IPS-20b (cell line): ENCODE data around the gene ADGRD1.
"Not testable (repeated sequence)": the region's sequence is repeated elsewhere in the genome, so short reads cannot be mapped to it uniquely, and the experiment has no call there.

ENCODE experiments used
- H3K27ac ChIP-seq: one replicate; pipeline ENCODE4 v1.5.1; 2013; ENCODE audit warnings: low read length
- H3K27me3 ChIP-seq: 2 replicates; pipeline ENCODE4 v1.6.1; 2013; ENCODE audit warnings: mild to moderate bottlenecking, low read length, inconsistent platforms; ENCODE audit not compliant: insufficient read depth
- H3K36me3 ChIP-seq: 2 replicates; pipeline ENCODE4 v1.6.1; 2013; ENCODE audit warnings: low read depth, mild to moderate bottlenecking, inconsistent platforms, low read length, moderate library complexity; ENCODE audit not compliant: insufficient read depth
- H3K4me1 ChIP-seq: 2 replicates; pipeline ENCODE4 v1.6.1; 2013; ENCODE audit warnings: mild to moderate bottlenecking, control low read depth, inconsistent platforms, low read length, moderate library complexity; ENCODE audit not compliant: insufficient read depth
- H3K4me3 ChIP-seq: 2 replicates; pipeline ENCODE4 v1.5.1; 2013; ENCODE audit warnings: mild to moderate bottlenecking, low read length, inconsistent platforms
- H3K9ac ChIP-seq: 2 replicates; pipeline ENCODE4 v1.6.1; 2013; ENCODE audit warnings: low read depth, mild to moderate bottlenecking, inconsistent platforms, low read length, moderate library complexity
- H3K9me3 ChIP-seq: 2 replicates; pipeline ENCODE4 v1.6.1; 2013; ENCODE audit warnings: mild to moderate bottlenecking, low read depth, low read length, inconsistent platforms; ENCODE audit not compliant: insufficient read depth

Gene ADGRD1

GRCh38 chr12:131119936-131120335 lies 166.2 kb downstream of the ADGRD1 start:
- H3K27me3 ChIP-seq: no peaks in the 10 kb centered on the region; the same call in 1 of the 2 replicates
- H3K27ac ChIP-seq: no peak overlapping the region
- H3K9me3 ChIP-seq: no peaks in the 10 kb centered on the region

GRCh38 chr12:131120831-131121271 lies 167.1 kb downstream of the ADGRD1 start:
- Histone ChIP-seq H3K4me1 (no peaks in the 10 kb centered on the region), H3K9ac (no peak overlapping the region), H3K9me3 (no peaks in the 10 kb centered on the region), H3K4me3 (no peak overlapping the region), H3K27me3 (no peaks in the 10 kb centered on the region; the same call in 1 of the 2 replicates), H3K36me3 (no peaks in the 10 kb centered on the region), H3K27ac (no peak overlapping the region)

More at GRCh38 chr12:131119936-131120335, 166.2 kb downstream of the ADGRD1 start:
- H3K9ac ChIP-seq: no peak overlapping the region
- no peaks in the 10 kb centered on the region for H3K36me3 ChIP-seq
- H3K4me1 ChIP-seq: no peaks in the 10 kb centered on the region
- H3K4me3 ChIP-seq: no peak overlapping the region

- H3K9ac ChIP-seq: no peak overlapping the region
- no peaks in the 10 kb centered on the region; the same call in 1 of the 2 replicates for H3K27me3 ChIP-seq
- no peak overlapping the region for H3K4me3 ChIP-seq
- no peak overlapping the region for H3K27ac ChIP-seq
- no peaks in the 10 kb centered on the region for H3K36me3 ChIP-seq
- no peaks in the 10 kb centered on the region for H3K4me1 ChIP-seq
- no peaks in the 10 kb centered on the region for H3K9me3 ChIP-seq
Measured at GRCh38 chr12:131121705-131122405, 168.1 kb downstream of the ADGRD1 start.

- H3K9me3 ChIP-seq: no peaks in the 10 kb centered on the region
- no peaks in the 10 kb centered on the region for H3K36me3 ChIP-seq
- H3K4me3 ChIP-seq: no peak overlapping the region
- H3K9ac ChIP-seq: no peak overlapping the region
- no peaks in the 10 kb centered on the region; the same call in 1 of the 2 replicates for H3K27me3 ChIP-seq
- H3K27ac ChIP-seq: no peak overlapping the region
- no peaks in the 10 kb centered on the region for H3K4me1 ChIP-seq
Measured at GRCh38 chr12:131122631-131123030, 168.9 kb downstream of the ADGRD1 start.

- Histone ChIP-seq H3K9ac (no peak overlapping the region), H3K27ac (no peak overlapping the region), H3K4me1 (no peaks in the 10 kb centered on the region), H3K9me3 (no peaks in the 10 kb centered on the region), H3K36me3 (no peaks in the 10 kb centered on the region), H3K27me3 (no peaks in the 10 kb centered on the region), H3K4me3 (no peak overlapping the region)
Measured at GRCh38 chr12:131123817-131124216, 170.1 kb downstream of the ADGRD1 start.

GRCh38 chr12:131124487-131125280 lies 171.0 kb downstream of the ADGRD1 start:
- Histone ChIP-seq H3K4me1 (no peaks in the 10 kb centered on the region), H3K9ac (no peak overlapping the region), H3K4me3 (no peak overlapping the region), H3K27ac (no peak overlapping the region), H3K27me3 (no peaks in the 10 kb centered on the region), H3K9me3 (no peaks in the 10 kb centered on the region), H3K36me3 (no peaks in the 10 kb centered on the region)

GRCh38 chr12:131126662-131127173 lies 173.0 kb downstream of the ADGRD1 start:
- no peak overlapping the region for H3K4me3 ChIP-seq

GRCh38 chr12:131128556-131128955 lies 174.8 kb downstream of the ADGRD1 start:
- no peaks in the 10 kb centered on the region for H3K36me3 ChIP-seq
- no peaks in the 10 kb centered on the region for H3K4me1 ChIP-seq
- 0 out of 2 replicates have a peak, but pooled peaks cover 4% of the 10 kb centered on the region for H3K27me3 ChIP-seq
- no peaks in the 10 kb centered on the region for H3K9me3 ChIP-seq
- H3K9ac ChIP-seq: no peak overlapping the region
- no peak overlapping the region for H3K4me3 ChIP-seq
- no peak overlapping the region for H3K27ac ChIP-seq

More at GRCh38 chr12:131126662-131127173, 173.0 kb downstream of the ADGRD1 start:
- Histone ChIP-seq H3K27ac (no peak overlapping the region), H3K9ac (no peak overlapping the region), H3K9me3 (no peaks in the 10 kb centered on the region), H3K4me1 (no peaks in the 10 kb centered on the region), H3K36me3 (no peaks in the 10 kb centered on the region), H3K27me3 (0 out of 2 replicates have a peak, but pooled peaks cover 4% of the 10 kb centered on the region)

- not testable (repeated sequence) for H3K4me1 ChIP-seq, H3K4me3 ChIP-seq, H3K36me3 ChIP-seq, H3K9ac ChIP-seq, H3K9me3 ChIP-seq, H3K27me3 ChIP-seq, H3K27ac ChIP-seq
Measured at GRCh38 chr12:131128966-131129619, 175.4 kb downstream of the ADGRD1 start.

GRCh38 chr12:131129839-131130238 lies 176.1 kb downstream of the ADGRD1 start:
- Histone ChIP-seq H3K4me1 (no peaks in the 10 kb centered on the region), H3K9ac (no peak overlapping the region), H3K9me3 (no peaks in the 10 kb centered on the region), H3K27ac (no peak overlapping the region), H3K4me3 (no peak overlapping the region), H3K27me3 (0 out of 2 replicates have a peak, but pooled peaks cover 4% of the 10 kb centered on the region), H3K36me3 (no peaks in the 10 kb centered on the region)

GRCh38 chr12:131130311-131130911 lies 176.7 kb downstream of the ADGRD1 start:
- no peak overlapping the region for H3K27ac ChIP-seq
- H3K36me3 ChIP-seq: no peaks in the 10 kb centered on the region
- no peak overlapping the region for H3K9ac ChIP-seq
- no peak overlapping the region for H3K4me3 ChIP-seq
- 0 out of 2 replicates have a peak, but pooled peaks cover 4% of the 10 kb centered on the region for H3K27me3 ChIP-seq
- no peaks in the 10 kb centered on the region for H3K4me1 ChIP-seq
- H3K9me3 ChIP-seq: no peaks in the 10 kb centered on the region
